Raji (cell line): Measurements from ENCODE around the gene ABCG8.

ENCODE experiments used
- POLR2A ChIP-seq: IDR thresholded peaks from 2 replicates; pipeline ENCODE4 v1.6.1; 2011; ENCODE audit warnings: low read depth, low read length, control low read depth; ENCODE audit not compliant: insufficient read depth

ABCG8 gene

DNA sequence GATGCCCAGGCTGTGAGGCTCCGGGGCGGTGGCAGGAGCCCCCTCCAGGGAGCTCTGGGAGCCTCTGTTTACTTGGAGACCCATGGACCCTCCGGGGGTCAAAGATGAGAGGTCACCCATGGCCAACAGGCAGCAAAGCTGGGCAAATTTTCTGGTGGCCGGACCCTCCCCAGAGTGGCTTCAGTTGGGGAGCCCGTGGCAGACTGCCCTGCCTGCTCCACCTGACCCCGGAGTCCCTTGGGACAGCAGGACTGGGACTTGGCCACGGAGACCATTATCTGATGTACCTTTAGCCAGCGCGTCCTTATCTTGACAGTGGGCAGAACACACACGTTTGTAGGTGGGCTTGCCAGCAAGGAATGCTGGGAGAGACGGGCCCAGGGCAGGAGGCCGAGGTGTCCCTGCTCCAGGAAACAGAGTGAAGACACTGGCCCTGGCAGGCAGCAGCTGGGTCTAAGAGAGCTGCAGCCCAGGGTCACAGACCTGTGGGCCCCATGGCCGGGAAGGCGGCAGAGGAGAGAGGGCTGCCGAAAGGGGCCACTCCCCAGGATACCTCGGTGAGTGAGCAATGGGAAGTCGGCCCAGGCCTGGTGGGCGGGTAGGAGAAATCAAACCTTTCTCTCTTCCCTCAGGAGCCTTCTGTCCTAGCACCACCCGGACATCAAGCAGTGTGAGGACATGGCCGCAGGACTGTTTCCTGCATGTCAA, at the start of gene ABCG8, which contains the start of gene ABCG5:
Gene ABCG8, plus strand, starts transcription at position 412 of the 708 bp plus-strand sequence. Its CDS starts 83 bp downstream, at position 495.
Gene ABCG5, minus strand, starts transcription at position 280 of the 708 bp plus-strand sequence. Its CDS starts 160 bp downstream, at position 120.
- no peak for TF ChIP-seq POLR2A

DNA sequence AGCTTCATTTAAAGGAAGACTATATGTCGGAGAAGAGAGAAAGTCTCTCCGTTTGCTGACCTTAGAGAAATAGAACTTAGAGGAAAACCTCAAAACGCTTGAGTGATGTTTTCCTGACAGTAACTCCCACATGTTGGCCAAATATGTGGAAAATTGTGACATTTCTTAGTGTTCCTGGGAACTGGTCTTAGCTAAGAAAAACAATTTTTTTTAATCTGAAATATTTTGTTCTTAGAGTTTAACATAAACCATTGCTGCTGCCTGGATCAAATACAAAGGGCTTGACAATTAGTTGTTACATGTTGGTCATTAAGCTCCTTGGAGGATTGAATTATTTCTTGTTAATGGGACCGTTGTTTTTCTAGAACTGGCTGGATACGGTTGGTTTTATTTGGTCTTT, 48.6 kb upstream of the ABCG8 start:
- no peak for TF ChIP-seq POLR2A

DNA sequence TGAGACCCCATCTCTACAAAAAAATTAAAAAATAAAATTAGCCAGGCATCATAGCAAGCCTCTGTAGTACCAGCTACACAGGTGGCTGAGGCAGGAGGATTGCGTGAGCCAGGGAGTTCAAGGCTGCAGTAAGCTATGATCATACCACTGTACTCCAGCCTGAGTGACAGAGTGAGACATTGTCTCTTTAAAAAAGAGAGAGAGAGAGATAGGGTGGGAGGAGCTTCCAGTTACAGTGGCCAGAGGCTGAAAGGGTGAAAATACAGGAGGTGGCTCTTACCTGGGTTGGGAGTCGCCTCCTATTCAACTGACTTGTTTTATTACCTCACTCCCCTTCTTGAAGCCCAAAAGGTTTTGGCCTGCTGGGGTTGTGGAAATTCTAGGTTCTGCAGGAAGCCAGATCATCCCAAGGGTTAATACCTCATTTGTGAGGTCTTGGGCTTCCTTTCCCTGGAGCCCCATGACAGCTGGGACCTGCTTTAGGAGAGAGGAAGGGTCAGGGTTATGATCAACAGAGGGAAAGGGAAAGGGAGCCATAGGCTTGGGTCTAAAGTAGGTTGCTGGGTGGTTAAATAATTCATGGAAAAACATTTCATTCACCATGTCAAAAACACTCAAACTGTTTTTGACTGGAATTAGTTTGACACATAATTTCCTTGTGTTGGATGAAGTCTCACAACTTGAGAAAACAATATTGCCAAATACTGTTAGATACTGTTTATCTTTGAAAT, 47.6 kb upstream of the ABCG8 start:
- no peak for TF ChIP-seq POLR2A

DNA sequence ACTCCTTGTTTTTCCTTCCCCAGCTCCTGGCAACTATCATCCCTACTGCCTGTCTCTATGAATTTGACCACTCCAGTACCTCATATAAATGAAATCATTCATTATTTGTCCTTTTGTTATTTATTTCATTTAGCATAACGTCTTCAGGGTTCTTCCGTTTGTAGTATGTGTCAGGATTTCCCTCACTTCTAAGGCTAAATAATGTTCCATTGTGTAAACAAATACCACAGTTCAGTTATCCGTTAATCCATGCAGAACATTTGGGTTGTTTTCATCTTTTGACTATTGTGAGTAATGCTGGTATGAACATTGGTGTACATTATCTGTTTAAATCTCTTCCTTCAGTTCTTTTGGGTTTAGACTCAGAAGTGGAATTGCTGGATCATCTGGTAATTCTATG, 46.1 kb upstream of the ABCG8 start:
- no peak for TF ChIP-seq POLR2A

DNA sequence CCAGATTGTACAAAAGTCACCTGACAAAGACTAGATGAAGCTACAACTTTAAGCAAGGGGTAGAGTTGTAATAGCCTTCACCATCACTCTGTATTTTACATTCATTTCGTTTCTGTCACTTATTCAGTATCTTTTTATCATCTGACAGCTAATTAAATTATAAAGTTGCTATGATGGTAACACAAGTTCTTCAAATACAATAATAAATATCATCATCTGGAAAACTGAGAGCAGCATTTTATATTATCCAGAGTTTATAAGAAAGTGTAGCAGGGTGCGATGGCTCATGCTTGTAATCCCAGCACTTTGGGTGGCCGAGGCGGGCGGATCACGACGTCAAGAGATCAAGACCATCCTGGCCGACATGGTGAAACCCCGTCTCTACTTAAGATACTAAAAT, 43.8 kb upstream of the ABCG8 start:
- no peak for TF ChIP-seq POLR2A

DNA sequence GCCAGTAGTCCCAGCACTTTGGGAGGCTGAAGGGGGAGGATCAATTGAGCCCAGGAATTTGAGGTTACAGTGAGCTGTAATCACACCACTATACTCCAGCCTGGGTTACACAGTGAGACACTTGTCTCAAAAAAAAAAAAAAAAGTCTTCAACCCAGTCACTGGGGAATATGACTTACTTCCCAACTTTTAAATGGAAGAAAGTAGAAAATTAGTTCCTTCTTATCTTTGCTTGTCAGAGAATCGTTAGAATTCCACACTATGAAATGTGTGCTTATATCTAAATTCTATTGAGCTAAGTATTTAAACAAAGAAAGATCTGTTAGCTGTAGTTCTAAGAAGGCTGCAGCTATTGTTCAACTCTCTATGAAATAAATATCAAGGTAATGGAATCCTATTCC, 42.6 kb upstream of the ABCG8 start:
- TF ChIP-seq POLR2A, result no peak

DNA sequence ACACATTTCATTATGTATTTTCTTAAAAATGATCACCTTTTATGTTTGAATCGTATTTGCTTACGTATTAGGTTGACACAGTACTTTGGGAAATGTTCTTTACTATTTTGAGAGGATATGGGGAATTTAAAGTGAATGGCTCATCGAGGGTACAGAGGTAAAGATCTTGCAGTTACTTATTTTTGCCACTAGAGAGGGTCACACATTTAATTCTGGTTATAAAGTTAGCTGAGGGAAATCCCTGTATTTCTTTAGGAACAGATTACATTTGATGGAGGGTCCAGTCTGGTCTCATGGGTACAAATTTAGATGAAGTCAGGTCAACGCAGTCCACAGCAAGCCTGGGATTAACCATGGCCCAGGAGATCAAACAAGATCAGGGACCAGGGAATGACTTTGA, 40.5 kb upstream of the ABCG8 start:
- no peak for TF ChIP-seq POLR2A

DNA sequence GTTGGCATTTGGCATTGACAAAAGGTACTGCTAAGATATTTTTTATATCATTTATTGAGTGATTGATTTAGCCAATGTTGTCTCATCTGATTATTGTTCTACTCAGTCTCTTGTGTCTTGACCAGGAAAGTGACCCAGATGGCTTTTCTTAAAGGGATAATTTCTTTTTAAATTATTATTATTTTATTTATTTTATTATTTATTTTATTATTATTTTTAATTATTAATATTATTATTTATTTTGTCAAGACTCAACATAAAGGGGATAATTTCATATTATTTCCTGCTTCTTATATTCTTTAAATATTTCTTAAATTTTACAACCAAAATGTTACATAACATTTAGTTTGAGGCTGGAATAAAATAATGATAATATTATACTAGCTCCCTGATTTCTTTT, 37.9 kb upstream of the ABCG8 start:
- no peak for TF ChIP-seq POLR2A

DNA sequence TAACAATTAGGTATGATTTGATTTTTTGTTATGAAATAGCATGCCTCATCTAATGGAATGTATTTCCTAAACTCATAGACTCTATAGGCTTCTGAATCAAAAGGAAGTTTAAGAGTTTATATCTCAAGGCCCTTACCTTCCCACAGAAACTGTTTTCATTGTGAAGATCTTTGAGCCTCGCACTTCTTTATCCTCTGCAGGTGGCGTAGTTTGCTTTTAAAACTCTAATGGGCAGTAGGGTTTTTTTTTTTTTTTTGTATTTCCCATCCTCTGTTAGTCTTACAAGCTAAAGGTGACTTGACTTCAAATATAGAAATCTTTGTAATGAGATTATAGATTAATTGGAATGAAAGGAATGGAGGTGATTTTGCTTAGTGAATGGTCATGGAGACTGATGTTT, 36.6 kb upstream of the ABCG8 start:
- TF ChIP-seq POLR2A, result no peak

DNA sequence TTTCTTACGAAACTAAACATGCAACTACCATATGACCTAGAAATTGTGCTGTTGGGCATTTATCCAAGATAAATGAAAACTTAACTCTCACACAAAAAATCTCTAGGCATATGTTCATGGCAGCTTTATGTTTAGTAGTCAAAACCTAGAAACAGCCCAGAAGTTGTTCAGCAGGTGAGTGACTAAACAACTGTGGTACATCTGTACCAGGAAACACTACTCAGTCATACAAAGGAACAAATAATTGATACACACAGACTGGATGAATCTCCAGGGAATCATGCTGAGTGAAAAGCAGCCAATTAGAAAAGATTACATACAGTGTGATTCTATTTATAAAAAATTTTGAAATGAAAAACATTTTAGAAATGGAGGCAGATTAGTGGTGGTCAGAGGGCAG, 35.7 kb upstream of the ABCG8 start:
- no peak for TF ChIP-seq POLR2A

DNA sequence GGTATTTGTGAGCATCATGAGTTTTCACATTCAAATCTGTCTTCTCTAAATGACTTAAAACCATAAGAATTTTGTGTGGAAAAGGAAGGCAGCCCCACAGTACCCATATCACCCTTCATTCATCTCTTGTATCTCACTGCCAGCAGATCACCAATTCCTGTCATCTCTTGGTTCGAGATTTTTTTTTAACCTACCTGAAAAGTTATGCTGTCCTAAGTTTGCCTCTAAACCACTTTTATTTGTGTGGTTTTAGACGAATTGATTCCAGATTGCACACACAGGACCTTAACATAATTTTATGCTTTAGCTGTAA, 32.1 kb upstream of the ABCG8 start:
- no peak for TF ChIP-seq POLR2A

DNA sequence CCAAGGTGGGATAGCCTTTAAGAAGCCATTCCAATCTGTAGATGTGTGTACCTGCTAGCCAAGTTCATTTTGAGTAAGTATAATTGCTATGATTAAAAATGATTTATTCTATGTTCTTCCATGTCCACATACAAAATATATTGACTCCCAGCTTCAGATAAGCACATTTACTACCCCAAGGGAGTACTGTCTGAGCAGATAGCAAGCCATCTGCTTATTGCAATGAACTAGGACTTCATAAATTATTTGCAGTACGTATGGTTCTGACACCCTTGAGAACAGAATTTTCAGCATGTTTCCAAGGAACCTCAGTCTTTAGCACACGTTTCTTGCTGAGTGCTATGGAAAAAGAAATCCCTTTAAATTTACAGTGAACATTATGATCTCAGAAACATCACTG, 28.3 kb upstream of the ABCG8 start:
- TF ChIP-seq POLR2A, result no peak

DNA sequence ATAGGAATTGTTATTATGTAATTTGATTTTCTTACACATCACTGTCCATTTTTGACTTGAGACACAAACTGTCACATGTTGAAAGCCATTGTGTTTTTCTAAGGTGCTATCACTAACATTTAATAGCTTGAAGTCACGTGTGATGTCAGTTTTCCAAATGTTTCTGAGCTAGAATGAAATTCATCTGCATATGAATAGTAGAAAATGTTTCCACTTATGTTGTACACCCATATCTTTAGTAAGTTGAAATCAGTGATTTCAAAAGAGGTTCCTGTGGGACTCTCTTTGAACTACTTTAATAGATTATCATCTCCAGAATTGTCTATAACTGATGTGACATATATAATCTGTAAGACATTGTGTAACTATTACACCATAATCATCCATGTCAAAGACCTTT, 27.9 kb upstream of the ABCG8 start:
- TF ChIP-seq POLR2A, result no peak

DNA sequence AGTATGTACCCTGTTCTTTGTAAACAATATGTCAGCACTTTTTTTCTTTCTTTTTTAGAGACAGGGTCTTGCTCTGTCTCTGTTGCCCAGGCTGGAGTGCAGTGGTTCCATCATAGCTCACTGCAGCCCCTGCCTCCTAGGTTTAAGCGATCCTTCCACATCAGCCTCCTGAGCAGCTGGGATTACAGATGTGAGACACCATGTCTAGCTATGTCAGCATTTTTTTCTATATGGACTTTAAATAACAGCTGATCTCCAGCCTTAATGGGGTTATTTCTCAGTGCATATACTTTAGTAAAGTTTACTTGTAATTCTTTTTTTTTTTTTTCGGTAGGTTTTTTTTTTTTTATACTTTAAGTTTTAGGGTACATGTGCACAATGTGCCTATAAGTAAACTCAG, 26.8 kb upstream of the ABCG8 start:
- no peak for TF ChIP-seq POLR2A

DNA sequence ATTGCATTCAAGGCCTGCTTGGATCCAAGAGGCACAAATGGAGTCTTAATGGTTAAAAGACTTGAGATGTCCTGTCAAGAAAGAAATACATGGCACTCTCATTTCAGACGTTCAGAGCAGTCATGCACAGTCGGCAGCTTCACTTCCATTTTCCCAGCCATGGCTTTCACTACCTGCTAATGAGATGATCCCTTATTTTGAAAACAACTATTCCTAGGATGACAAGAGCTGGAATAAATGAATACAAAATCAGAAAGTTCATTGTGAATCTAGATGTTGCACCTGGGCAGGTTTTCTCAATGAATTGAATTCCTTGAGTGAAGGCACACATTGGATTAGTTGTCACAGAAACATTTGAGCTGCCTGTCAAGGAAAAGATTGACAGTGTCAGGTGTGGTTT, 25.8 kb upstream of the ABCG8 start:
- TF ChIP-seq POLR2A, result no peak

DNA sequence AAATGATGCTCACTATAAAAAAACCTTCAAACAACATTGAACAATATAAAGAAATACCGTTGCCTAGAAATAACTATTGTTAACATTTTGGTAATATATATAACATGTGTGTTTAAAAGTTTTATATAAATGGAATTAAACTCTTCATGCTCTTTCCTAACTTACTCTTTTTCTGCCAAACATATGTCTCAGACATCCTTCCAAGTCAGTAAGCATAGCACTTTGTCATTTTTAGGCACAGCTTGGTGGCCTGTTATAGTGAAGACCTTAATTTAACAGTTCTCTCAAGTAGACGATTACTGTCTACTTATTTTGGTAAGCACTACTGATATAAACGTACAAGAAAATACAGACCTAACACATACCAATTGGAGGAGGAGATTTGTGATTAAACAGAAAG, 24.1 kb upstream of the ABCG8 start:
- TF ChIP-seq POLR2A, result no peak

DNA sequence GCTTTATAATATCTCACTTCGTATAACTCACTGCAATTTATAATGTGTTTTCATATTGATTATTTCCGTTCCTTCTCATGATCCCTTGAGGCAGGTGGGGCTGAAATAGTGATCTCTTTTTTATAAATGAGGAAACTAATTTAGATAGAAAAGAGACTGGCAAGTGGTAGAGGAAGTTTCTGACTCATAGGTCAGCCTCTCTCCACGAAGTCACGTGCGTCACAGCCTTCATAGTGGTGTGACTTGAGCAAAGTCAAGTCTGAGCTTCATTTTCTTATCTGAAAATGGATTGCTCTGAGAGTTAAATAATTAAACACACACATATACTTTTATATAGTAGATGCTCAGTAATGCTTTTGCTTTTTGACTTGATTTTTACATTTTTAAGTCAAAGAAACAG, 20.0 kb upstream of the ABCG8 start:
- TF ChIP-seq POLR2A, result no peak

DNA sequence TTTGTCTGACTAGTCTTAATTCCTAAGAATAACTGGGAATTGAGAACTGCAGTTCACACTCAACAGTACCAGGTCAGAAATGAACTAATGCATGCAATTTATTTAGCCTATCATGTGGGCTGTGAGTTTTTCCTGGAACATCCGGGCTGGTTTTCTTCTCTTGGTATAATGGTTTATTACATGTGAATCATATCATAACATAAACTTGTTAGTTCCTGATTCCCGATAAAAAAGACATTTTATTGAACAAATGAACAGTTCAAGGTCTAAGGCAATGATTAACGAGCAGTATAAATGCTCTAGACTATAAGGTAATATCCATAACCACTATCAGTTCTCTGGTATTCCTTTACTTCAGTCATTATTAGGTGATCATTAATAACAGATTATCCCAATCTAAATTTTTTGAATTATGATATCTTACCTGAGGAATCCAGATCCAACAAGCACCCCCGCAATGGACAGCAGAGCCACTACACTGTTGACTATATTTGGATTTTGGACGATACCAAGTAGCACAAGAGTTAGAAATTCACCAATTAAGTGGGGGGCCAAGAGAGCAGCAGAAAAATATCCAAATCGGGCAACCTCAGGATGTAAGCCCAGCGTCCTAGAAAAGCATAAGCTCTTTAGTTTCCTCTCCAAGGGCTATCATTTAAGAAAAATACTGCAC, 19.1 kb upstream of the ABCG8 start:
- TF ChIP-seq POLR2A, result no peak
